K562 (cell line): ENCODE measurements around the gene TLE6. TPM values are rescaled to one million over a fixed set of nuclear protein-coding genes. Genes with fewer than 3 reads are reported as not detected.

Experiments used
- CCNT2 ChIP-seq: IDR thresholded peaks from 2 replicates; pipeline ENCODE4 v1.6.1; 2011; ENCODE audit warnings: borderline replicate concordance, low read depth, mild to moderate bottlenecking, moderate library complexity, mixed read lengths, low read length; ENCODE audit not compliant: insufficient read length; ENCODE audit errors: extremely low read depth
- CTBP1 ChIP-seq: fragments of 450-650 bp; IDR thresholded peaks from 2 replicates; pipeline ENCODE4 v1.6.1; 2016; ENCODE audit warnings: borderline replicate concordance
- FIP1L1 ChIP-seq: fragments of 200-400 bp; formaldehyde crosslinking; IDR thresholded peaks from 2 replicates; pipeline ENCODE4 v1.6.1; 2018; ENCODE audit warnings: mild to moderate bottlenecking, low read depth, low read length; ENCODE audit not compliant: poor library complexity, severe bottlenecking
- FOXJ2 ChIP-seq: fragments of 200-800 bp; sonication (Bioruptor generic); IDR thresholded peaks from 2 replicates; pipeline ENCODE4 v1.6.1; 2016; ENCODE audit warnings: missing genetic modification characterization, missing compliant biosample characterization
- GATAD2B ChIP-seq: fragments of 450-650 bp; IDR thresholded peaks from 2 replicates; pipeline ENCODE4 v1.6.1; 2017; ENCODE audit warnings: mild to moderate bottlenecking, borderline replicate concordance
- HLTF ChIP-seq: fragments of 450-650 bp; IDR thresholded peaks from 2 replicates; pipeline ENCODE4 v1.6.1; 2016
- MCM3 ChIP-seq: fragments of 450-650 bp; IDR thresholded peaks from 2 replicates; pipeline ENCODE4 v1.6.1; 2016
- NEUROD1 ChIP-seq: fragments of 150-350 bp; IDR thresholded peaks from 2 replicates; pipeline ENCODE4 v1.6.1; 2014; ENCODE audit warnings: borderline replicate concordance, low read length, low read depth; ENCODE audit not compliant: partially characterized antibody
- NR2C1 ChIP-seq, 2 experiments: fragments of 450-650 bp; IDR thresholded peaks; 2 replicates each; pipeline ENCODE4 v1.6.1; 2017; ENCODE audit warnings: mild to moderate bottlenecking in 2 of 2, antibody characterized with exemption in 1 of 2, inconsistent platforms in 1 of 2, missing compliant biosample characterization in 1 of 2, missing genetic modification characterization in 1 of 2
- PHB2 ChIP-seq: fragments of 450-650 bp; IDR thresholded peaks from 2 replicates; pipeline ENCODE4 v1.6.1; 2017; ENCODE audit warnings: low read depth
- PHF21A ChIP-seq: fragments of 450-650 bp; IDR thresholded peaks from 2 replicates; pipeline ENCODE4 v1.6.1; 2017; ENCODE audit warnings: low read depth, borderline replicate concordance
- POLR2G ChIP-seq: fragments of 200-400 bp; formaldehyde crosslinking; IDR thresholded peaks from 2 replicates; pipeline ENCODE4 v1.6.1; 2017; ENCODE audit warnings: low read depth, mild to moderate bottlenecking, antibody characterized with exemption, low read length, moderate library complexity
- RB1 ChIP-seq: fragments of 450-650 bp; IDR thresholded peaks from 2 replicates; pipeline ENCODE4 v1.6.1; 2017; ENCODE audit warnings: low read depth, mild to moderate bottlenecking
- SRSF1 ChIP-seq: fragments of 200-400 bp; formaldehyde crosslinking; IDR thresholded peaks from 2 replicates; pipeline ENCODE4 v1.6.1; 2017; ENCODE audit warnings: mild to moderate bottlenecking, low read depth, low read length, moderate library complexity
- TAF1 ChIP-seq: IDR thresholded peaks from 2 replicates; pipeline ENCODE4 v1.6.1; 2011; ENCODE audit warnings: mild to moderate bottlenecking, low read length, moderate library complexity; ENCODE audit not compliant: insufficient read depth, control insufficient read depth, severe bottlenecking; ENCODE audit errors: extremely low read depth
- TBP ChIP-seq: optimal IDR thresholded peaks from 2 replicates; pipeline ENCODE3; 2011; ENCODE audit warnings: low read depth, low read length, improper control_type of control experiment
- TEAD1 ChIP-seq, 2 experiments: fragments of 450-650 bp in 1 of 2; sonication (generic) in 1 of 2; formaldehyde crosslinking; IDR thresholded peaks; 2 replicates each; pipeline versions ENCODE4 v1.4.0 to v1.8.0; 2020 to 2022; ENCODE audit warnings: mild to moderate bottlenecking in 2 of 2, missing genetic modification reagents in 1 of 2
- THRA ChIP-seq: fragments of 450-650 bp; IDR thresholded peaks from 2 replicates; pipeline ENCODE4 v1.6.1; 2017; ENCODE audit warnings: mild to moderate bottlenecking, moderate library complexity
- ZNF134 ChIP-seq: fragments of 250-450 bp; sonication (Bioruptor Pico); conservative IDR thresholded peaks from 2 replicates; pipeline ENCODE4 v1.4.0; 2020
- ZNF445 ChIP-seq: fragments of 250-450 bp; sonication (Bioruptor Pico); IDR thresholded peaks from 2 replicates; pipeline ENCODE4 v1.4.0; 2020; ENCODE audit warnings: low read depth, mild to moderate bottlenecking, moderate library complexity
- polyA plus RNA-seq, 8 experiments: library from polyadenylated mRNA; depleted of rRNA in 4 of 8; stranded (reverse) in 5 of 8; unstranded in 3 of 8; fragments of >200 nt; fragmentation: Nextera tagmentation in 2 of 8; fragmentation: Illumina TruSeq in 1 of 8; extraction: Ambion mirVana in 2 of 8; extraction: Trizol in 1 of 8; gene quantifications; 2 replicates each; pipeline versions ENCODE4 v1.2.1 to v1.2.3, GENCODE V29; 2011 to 2014; ENCODE audit warnings: inconsistent platforms in 1 of 8, missing spikeins in 1 of 8
- total RNA-seq, 7 experiments: library from RNA; depleted of rRNA in 6 of 7; stranded (reverse); fragments of >200 nt in 6 of 7; fragmentation: Illumina TruSeq in 2 of 7; extraction: Trizol in 2 of 7; gene quantifications; 2 replicates each; pipeline versions ENCODE4 v1.2.1 to v1.2.3, GENCODE V29; 2011 to 2021; ENCODE audit warnings: low replicate concordance in 1 of 7
- TF ChIP-seq, protein P1 (sequence below), 2 experiments: fragments of 250-450 bp in 1 of 2; fragments of 450-650 bp in 1 of 2; sonication (Bioruptor Pico) in 1 of 2; IDR thresholded peaks; 2 replicates each; pipeline versions ENCODE4 v1.6.1 to v1.8.0; 2016 to 2021; ENCODE audit warnings: mild to moderate bottlenecking in 2 of 2, moderate library complexity in 2 of 2, missing compliant biosample characterization in 1 of 2, missing genetic modification characterization in 1 of 2
- TF ChIP-seq, protein P2 (sequence below), 2 experiments: IDR thresholded peaks in 1 of 2; conservative IDR thresholded peaks in 1 of 2; 2 replicates each; pipeline ENCODE4 v1.6.1; 2016; ENCODE audit warnings: low read depth in 2 of 2, mild to moderate bottlenecking in 1 of 2, missing compliant biosample characterization in 1 of 2, missing genetic modification characterization in 1 of 2, moderate library complexity in 1 of 2

The TLE6 gene
- total and polyA plus RNA-seq, 9 of the 15 experiments (the other 6 are each of a cell fraction or from before 2014, with no cell fraction given), result 1.1 to 6.1 (median 2.5) TPM

GRCh38 chr19:3036119-3036976 is 59.0 kb downstream of the TLE6 start (continued):
- TF ChIP-seq, protein P1, sequence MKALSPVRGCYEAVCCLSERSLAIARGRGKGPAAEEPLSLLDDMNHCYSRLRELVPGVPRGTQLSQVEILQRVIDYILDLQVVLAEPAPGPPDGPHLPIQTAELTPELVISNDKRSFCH (CRISPR knock-in tag; IDR thresholded peaks at IDR 0.05), result no peak
- TF ChIP-seq, protein P1 (tag; IDR thresholded peaks at IDR 0.05), result 0 out of 2 replicates have a peak, but pooled peaks have one; percentile 3
- no peak for TF ChIP-seq ZNF445
- peak; percentile 84 for TF ChIP-seq CCNT2
- no peak for TF ChIP-seq ZNF134 (CRISPR knock-in tag)
- no peak for TF ChIP-seq TEAD1 (CRISPR knock-in tag; IDR thresholded peaks at IDR 0.05)
- TF ChIP-seq RB1, result peak; percentile 95
- TF ChIP-seq, protein P2, sequence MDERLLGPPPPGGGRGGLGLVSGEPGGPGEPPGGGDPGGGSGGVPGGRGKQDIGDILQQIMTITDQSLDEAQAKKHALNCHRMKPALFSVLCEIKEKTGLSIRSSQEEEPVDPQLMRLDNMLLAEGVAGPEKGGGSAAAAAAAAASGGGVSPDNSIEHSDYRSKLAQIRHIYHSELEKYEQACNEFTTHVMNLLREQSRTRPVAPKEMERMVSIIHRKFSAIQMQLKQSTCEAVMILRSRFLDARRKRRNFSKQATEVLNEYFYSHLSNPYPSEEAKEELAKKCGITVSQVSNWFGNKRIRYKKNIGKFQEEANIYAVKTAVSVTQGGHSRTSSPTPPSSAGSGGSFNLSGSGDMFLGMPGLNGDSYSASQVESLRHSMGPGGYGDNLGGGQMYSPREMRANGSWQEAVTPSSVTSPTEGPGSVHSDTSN (CRISPR knock-in tag; IDR thresholded peaks at IDR 0.05; ENCODE audit: low read depth), result peak; percentile 89
- TF ChIP-seq, protein P2 (tag; conservative IDR thresholded peaks at IDR 0.05; ENCODE audit: low read depth), result peak; percentile 98
- no peak for TF ChIP-seq NEUROD1
- no peak for TF ChIP-seq TAF1
- TF ChIP-seq FOXJ2 (tag), result peak; percentile 8; the same call in 1 of the 2 replicates
- TF ChIP-seq HLTF, result peak; percentile 11; the same call in 1 of the 2 replicates
- no peak for TF ChIP-seq MCM3
- peak; percentile 38; the same call in 1 of the 2 replicates for TF ChIP-seq CTBP1
- TF ChIP-seq POLR2G, result peak; percentile 89
- no peak for TF ChIP-seq THRA
- TF ChIP-seq SRSF1, result no peak
- TF ChIP-seq TBP, result peak; percentile 96
- 0 out of 2 replicates have a peak, but pooled peaks have one; percentile 19 for TF ChIP-seq GATAD2B
- 0 out of 2 replicates have a peak, but pooled peaks have one; percentile 20 for TF ChIP-seq NR2C1 (IDR thresholded peaks at IDR 0.05)
- peak; percentile 53; the same call in 1 of the 2 replicates for TF ChIP-seq NR2C1 (tag; IDR thresholded peaks at IDR 0.05)
- TF ChIP-seq PHF21A, result peak; percentile 56; the same call in 1 of the 2 replicates
- peak; percentile 47 for TF ChIP-seq FIP1L1
- TF ChIP-seq PHB2, result no peak
